ENCODE measurements around the gene HTT. TPM values are rescaled to one million over a fixed set of nuclear protein-coding genes. Genes with fewer than 3 reads are reported as not detected.

The HTT gene
- total RNA-seq, 1 donor from 2014 or later: 72.0 TPM

- Mint-ChIP-seq H3K27ac (ENCODE audit: unreplicated experiment) (peak overlapping the region; percentile 91), H3K27me3 (ENCODE audit: low read depth) (no peaks in the 10 kb centered on the region), H3K9me3 (no peaks in the 10 kb centered on the region), H3K36me3 (ENCODE audit: low read depth) (peaks cover 4% of the 10 kb centered on the region), H3K4me1 (peaks cover 31% of the 10 kb centered on the region), H3K4me3 (peak overlapping the region; percentile 95)
- no peak for TF ChIP-seq CTCF (conservative IDR thresholded peaks at IDR 0.05)
- DNase-seq (ENCODE audit: low read depth, low spot score): no peak
Observed at GRCh38 chr4:3291411-3291968, 217.0 kb downstream of the HTT start.

- Mint-ChIP-seq H3K27ac (ENCODE audit: unreplicated experiment) (peak overlapping the region; percentile 91), H3K4me1 (peaks cover 35% of the 10 kb centered on the region), H3K4me3 (peak overlapping the region; percentile 95), H3K9me3 (no peaks in the 10 kb centered on the region), H3K27me3 (ENCODE audit: low read depth) (no peaks in the 10 kb centered on the region), H3K36me3 (ENCODE audit: low read depth) (peaks cover 10% of the 10 kb centered on the region)
- TF ChIP-seq CTCF (conservative IDR thresholded peaks at IDR 0.05): no peak
- DNase-seq (ENCODE audit: low read depth, low spot score): peak; percentile 36
Observed at GRCh38 chr4:3291969-3292570, 217.6 kb downstream of the HTT start.

- Mint-ChIP-seq H3K9me3 (peaks cover 5% of the 10 kb centered on the region), H3K36me3 (ENCODE audit: low read depth) (peaks cover 17% of the 10 kb centered on the region), H3K4me3 (peak within 1 kb of the TSS; percentile 95), H3K27ac (ENCODE audit: unreplicated experiment) (peak within 1 kb of the TSS; percentile 95), H3K27me3 (ENCODE audit: low read depth) (no peaks in the 10 kb centered on the region), H3K4me1 (peaks cover 42% of the 10 kb centered on the region)
- no peak for TF ChIP-seq CTCF (conservative IDR thresholded peaks at IDR 0.05)
- peak; percentile 92 for DNase-seq (ENCODE audit: low read depth, low spot score)
Observed at GRCh38 chr4:3292571-3293400, 218.3 kb downstream of the HTT start, which contains the start of gene RGS12. Gene RGS12 (plus strand): TSS chr4:3293021. CDS start chr4:3316171, 23,150 bp downstream.

Other genes with a start within 250 kb of the HTT start
- gene ADD1, start 230.8 kb upstream of the HTT start, total RNA-seq: 230 and 236 TPM in 2 replicates
- gene NOP14, start 111.3 kb upstream of the HTT start, total RNA-seq: 46.6 and 49.2 TPM in 2 replicates
- 8.9 and 11.6 TPM in 2 replicates for gene GRK4, start 111.1 kb upstream of the HTT start, total RNA-seq
- gene HTT-AS, start 143 bp upstream of the HTT start, total RNA-seq: not detected in 2 replicates
- 1.2 TPM in 2 replicates for gene MSANTD1, start 174.5 kb downstream of the HTT start, total RNA-seq
- gene RGS12, start 218.3 kb downstream of the HTT start, total RNA-seq: 60.4 and 69.5 TPM in 2 replicates

Data from neural crest cell (in vitro differentiated cells).